ENCODE data around the gene TPP1. TPM values are rescaled to one million over a fixed set of nuclear protein-coding genes. Genes with fewer than 3 reads are reported as not detected.

TPP1 gene
- total RNA-seq, 1 donor from 2014 or later: 50.1 TPM

DNA sequence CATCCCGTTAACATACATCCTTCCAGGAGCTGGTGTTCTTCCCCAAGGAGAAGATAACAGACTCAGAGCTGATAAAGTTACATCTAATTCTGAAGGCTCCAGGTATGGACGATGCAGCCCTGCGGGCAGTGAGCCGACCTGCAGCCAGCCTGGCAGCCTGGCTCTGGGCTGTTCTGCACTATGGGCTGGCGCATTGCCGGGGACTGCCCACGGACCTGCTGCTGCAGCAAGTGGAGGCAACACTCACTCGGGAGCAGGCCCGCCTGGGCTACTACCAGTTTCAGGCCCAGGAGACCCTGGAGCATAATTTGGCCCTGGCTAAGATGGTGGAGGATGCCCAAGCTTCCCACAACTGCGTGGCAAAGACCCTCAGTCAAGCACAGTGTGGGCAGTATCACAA lies 55.6 kb downstream of the TPP1 start:
- DNase-seq (ENCODE audit: low spot score in 2 of 2, unreplicated experiment in 2 of 2): no peak
- no peaks in the 10 kb centered on the region for H3K36me3 Mint-ChIP-seq
- no peaks in the 10 kb centered on the region for H3K27me3 Mint-ChIP-seq (ENCODE audit: low read depth)
- no peak overlapping the region for H3K4me3 Mint-ChIP-seq
- H3K27ac Mint-ChIP-seq: no peak overlapping the region
- no peaks in the 10 kb centered on the region for H3K9me3 Mint-ChIP-seq
- TF ChIP-seq, protein P1, sequence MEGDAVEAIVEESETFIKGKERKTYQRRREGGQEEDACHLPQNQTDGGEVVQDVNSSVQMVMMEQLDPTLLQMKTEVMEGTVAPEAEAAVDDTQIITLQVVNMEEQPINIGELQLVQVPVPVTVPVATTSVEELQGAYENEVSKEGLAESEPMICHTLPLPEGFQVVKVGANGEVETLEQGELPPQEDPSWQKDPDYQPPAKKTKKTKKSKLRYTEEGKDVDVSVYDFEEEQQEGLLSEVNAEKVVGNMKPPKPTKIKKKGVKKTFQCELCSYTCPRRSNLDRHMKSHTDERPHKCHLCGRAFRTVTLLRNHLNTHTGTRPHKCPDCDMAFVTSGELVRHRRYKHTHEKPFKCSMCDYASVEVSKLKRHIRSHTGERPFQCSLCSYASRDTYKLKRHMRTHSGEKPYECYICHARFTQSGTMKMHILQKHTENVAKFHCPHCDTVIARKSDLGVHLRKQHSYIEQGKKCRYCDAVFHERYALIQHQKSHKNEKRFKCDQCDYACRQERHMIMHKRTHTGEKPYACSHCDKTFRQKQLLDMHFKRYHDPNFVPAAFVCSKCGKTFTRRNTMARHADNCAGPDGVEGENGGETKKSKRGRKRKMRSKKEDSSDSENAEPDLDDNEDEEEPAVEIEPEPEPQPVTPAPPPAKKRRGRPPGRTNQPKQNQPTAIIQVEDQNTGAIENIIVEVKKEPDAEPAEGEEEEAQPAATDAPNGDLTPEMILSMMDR (IDR thresholded peaks at IDR 0.05; ENCODE audit: unreplicated experiment): no peak
- H3K4me1 Mint-ChIP-seq: no peaks in the 10 kb centered on the region

DNA sequence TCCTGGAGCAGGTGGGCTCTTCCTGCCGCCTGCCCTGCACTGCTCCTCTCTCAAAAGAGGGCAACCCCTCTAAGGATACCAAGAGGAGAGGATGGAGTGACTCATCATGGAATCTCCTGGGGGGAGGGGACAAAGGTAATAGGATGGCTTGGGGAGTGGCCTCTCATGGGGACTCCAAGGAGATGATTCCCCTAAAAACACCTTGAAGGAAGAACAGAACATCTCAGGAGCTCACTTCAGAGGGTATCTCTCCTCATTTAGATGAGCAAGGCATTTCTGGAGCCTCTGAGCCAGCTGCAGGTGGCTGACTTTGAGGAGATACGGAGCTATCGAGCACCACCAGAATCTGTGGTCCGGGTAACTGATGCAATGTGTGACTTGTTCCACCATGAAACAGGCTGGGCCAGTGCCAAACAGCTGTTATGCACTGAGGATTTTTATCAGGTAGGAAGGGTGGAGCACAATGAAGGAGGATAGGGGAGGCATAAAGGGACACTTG lies 56.1 kb downstream of the TPP1 start:
- Mint-ChIP-seq H3K36me3 (no peaks in the 10 kb centered on the region), H3K4me1 (no peaks in the 10 kb centered on the region), H3K4me3 (no peak overlapping the region), H3K27ac (no peak overlapping the region), H3K9me3 (no peaks in the 10 kb centered on the region), H3K27me3 (ENCODE audit: low read depth) (no peaks in the 10 kb centered on the region)
- DNase-seq (ENCODE audit: low spot score in 2 of 2, unreplicated experiment in 2 of 2): no peak
- TF ChIP-seq, protein P1 (IDR thresholded peaks at IDR 0.05; ENCODE audit: unreplicated experiment): no peak

Other genes starting within 250 kb of the TPP1 start
- gene SMPD1, start 228.9 kb downstream of the TPP1 start, total RNA-seq: 24.9 to 27.2 TPM (median 27.1 TPM) in 3 replicates
- gene APBB1, start 200.3 kb downstream of the TPP1 start, total RNA-seq: 61.7 to 64.2 TPM (median 62.4 TPM) in 3 replicates
- gene HPX, start 178.4 kb downstream of the TPP1 start, total RNA-seq: 5.2 to 9.9 TPM (median 9.5 TPM) in 3 replicates
- 25.9 to 30.3 TPM (median 26.5 TPM) in 3 replicates for gene TRIM3, start 145.5 kb downstream of the TPP1 start, total RNA-seq
- gene ARFIP2, start 138.1 kb downstream of the TPP1 start, total RNA-seq: 72.2 to 73.1 TPM (median 72.3 TPM) in 3 replicates
- gene TIMM10B, start 137.9 kb downstream of the TPP1 start, total RNA-seq: 34.0 to 37.2 TPM (median 36.4 TPM) in 3 replicates
- gene DNHD1, start 122.1 kb downstream of the TPP1 start, total RNA-seq: 14.3 to 17.3 TPM (median 16.7 TPM) in 3 replicates
- 18.6 to 22.5 TPM (median 21.0 TPM) in 3 replicates for gene RRP8, start 15.8 kb downstream of the TPP1 start, total RNA-seq
- 127 to 144 TPM (median 130 TPM) in 3 replicates for gene ILK, start 15.6 kb downstream of the TPP1 start, total RNA-seq
- 112 to 119 TPM (median 115 TPM) in 3 replicates for gene TAF10, start 7.2 kb downstream of the TPP1 start, total RNA-seq
- gene DCHS1, start 36.4 kb upstream of the TPP1 start, total RNA-seq: 75.9 to 81.2 TPM (median 77.3 TPM) in 3 replicates
- gene MRPL17, start 63.9 kb upstream of the TPP1 start, total RNA-seq: 41.6 to 45.3 TPM (median 42.7 TPM) in 3 replicates
- 0.11 to 0.29 TPM (median 0.27 TPM) in 3 replicates for gene OR2AG2, start 152.6 kb upstream of the TPP1 start, total RNA-seq
- not detected in 3 replicates for gene OR2AG1, start 163.6 kb upstream of the TPP1 start, total RNA-seq
- 0.34 to 0.60 TPM (median 0.38 TPM) in 3 replicates for gene OR6A2, start 180.3 kb upstream of the TPP1 start, total RNA-seq
- gene OR10A5, start 226.3 kb upstream of the TPP1 start, total RNA-seq: not detected in 3 replicates
- gene OR10A2, start 243.6 kb upstream of the TPP1 start, total RNA-seq: not detected in 3 replicates

All from mesothelial cell of epicardium (in vitro differentiated cells).